ENCODE data around the gene AHSA1. TPM values are rescaled to one million over a fixed set of nuclear protein-coding genes. Genes with fewer than 3 reads are reported as not detected.

AHSA1 gene
- total RNA-seq, 2 donors from 2014 or later, result 77.7 to 128 TPM

DNA sequence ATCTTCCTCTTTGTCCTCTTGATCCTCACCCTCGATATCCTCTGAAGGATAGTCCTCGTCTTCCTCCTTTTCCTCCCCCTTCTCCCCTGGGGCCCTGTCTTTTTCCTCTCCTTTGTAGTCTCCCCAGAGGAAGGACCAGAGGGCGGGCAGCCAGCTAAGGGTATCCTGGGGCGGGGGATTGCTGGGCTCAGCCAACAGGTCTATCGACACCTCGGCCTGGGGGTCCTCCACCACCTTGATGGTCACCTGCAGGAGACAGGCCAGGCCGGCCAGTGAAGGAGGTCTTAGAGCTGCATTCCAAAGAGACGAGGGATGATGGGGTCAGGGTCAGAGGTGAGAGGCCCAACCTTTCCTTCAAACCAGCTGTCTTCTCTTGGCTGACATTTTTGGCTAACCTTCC, 24.5 kb downstream of the AHSA1 start:
- H3K9me3 ChIP-seq, result no peaks in the 10 kb centered on the region
- H3K36me3 ChIP-seq, result no peaks in the 10 kb centered on the region
- H3K4me1 ChIP-seq (ENCODE audit: control insufficient read depth in 1 of 2, low read depth in 2 of 2), result no peaks in the 10 kb centered on the region
- H3K27me3 ChIP-seq (replicated peaks; ENCODE audit: insufficient read depth), result no peaks in the 10 kb centered on the region
- ATAC-seq (ENCODE audit: insufficient number of reproducible peaks, low FRiP score, low read depth), result no peak
- DNase-seq (ENCODE audit: low spot score), result no peak
- TF ChIP-seq, protein P1, sequence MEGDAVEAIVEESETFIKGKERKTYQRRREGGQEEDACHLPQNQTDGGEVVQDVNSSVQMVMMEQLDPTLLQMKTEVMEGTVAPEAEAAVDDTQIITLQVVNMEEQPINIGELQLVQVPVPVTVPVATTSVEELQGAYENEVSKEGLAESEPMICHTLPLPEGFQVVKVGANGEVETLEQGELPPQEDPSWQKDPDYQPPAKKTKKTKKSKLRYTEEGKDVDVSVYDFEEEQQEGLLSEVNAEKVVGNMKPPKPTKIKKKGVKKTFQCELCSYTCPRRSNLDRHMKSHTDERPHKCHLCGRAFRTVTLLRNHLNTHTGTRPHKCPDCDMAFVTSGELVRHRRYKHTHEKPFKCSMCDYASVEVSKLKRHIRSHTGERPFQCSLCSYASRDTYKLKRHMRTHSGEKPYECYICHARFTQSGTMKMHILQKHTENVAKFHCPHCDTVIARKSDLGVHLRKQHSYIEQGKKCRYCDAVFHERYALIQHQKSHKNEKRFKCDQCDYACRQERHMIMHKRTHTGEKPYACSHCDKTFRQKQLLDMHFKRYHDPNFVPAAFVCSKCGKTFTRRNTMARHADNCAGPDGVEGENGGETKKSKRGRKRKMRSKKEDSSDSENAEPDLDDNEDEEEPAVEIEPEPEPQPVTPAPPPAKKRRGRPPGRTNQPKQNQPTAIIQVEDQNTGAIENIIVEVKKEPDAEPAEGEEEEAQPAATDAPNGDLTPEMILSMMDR (IDR thresholded peaks at IDR 0.05), result no peak
- no peak overlapping the region for H3K27ac ChIP-seq
- no peak overlapping the region for H3K4me3 ChIP-seq

DNA sequence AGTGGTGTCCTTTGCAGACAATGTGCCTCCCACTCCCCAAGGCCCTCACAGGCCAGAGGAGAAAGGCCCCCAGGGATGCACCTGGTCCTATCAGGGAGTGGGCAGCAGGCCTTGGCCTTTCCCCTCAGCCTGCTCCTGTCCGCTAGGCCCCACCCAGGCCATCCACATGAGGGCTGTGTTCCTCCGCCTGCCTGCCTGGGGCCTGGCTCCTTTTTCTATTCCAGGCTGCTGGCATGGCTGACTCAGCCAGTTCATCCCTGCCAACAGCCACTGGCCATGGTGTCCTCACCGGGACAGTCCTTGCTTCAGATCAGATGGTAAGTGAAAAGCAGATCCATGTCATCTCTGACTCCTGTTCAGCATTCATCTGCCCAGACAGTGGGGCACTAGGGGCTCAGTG, 27.4 kb downstream of the AHSA1 start:
- TF ChIP-seq, protein P1 (IDR thresholded peaks at IDR 0.05), result no peak
- no peaks in the 10 kb centered on the region for H3K9me3 ChIP-seq
- no peak overlapping the region for H3K27ac ChIP-seq
- no peaks in the 10 kb centered on the region for H3K27me3 ChIP-seq (replicated peaks; ENCODE audit: insufficient read depth)
- H3K4me1 ChIP-seq (ENCODE audit: control insufficient read depth in 1 of 2, low read depth in 2 of 2), result no peaks in the 10 kb centered on the region
- ATAC-seq (ENCODE audit: insufficient number of reproducible peaks, low FRiP score, low read depth), result no peak
- no peak for DNase-seq (ENCODE audit: low spot score)
- H3K36me3 ChIP-seq, result no peaks in the 10 kb centered on the region
- no peak overlapping the region for H3K4me3 ChIP-seq

DNA sequence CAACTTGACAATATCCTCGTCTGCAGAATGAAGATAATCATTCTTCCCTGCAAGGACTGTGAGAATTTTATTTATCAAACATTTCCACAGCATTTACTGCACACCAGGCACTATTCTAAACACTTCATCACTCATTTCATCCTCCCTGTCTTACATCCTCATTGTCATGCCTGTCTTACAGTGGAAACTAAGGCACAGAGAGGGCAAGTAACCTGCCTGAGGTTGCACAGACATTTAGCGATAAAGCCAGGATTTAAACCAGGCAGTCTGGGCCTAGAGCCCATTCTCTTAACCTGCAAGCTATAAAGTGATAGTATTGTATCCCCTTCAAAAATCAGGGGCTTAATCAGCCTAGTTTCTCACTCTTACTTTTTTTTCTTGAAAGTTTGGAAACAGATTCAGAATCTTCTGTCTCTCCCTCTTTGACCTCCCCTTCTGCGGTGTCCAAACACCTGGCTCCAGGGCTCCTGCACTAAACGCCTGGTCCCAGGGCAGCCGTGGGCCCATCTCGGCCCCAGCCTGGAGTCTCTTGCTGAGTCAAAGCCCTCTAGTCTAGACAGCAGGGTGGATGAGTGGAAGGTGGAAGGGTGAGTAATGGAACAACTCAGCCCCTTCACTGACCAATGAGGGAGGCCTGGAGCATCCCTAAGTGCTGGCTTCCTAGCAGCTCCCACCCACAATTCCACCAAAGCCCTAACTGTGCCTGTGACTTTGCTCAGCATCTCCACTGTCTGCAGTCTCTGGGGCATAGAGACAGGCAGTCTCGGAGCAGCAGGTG, 28.2 kb downstream of the AHSA1 start:
- DNase-seq (ENCODE audit: low spot score) (no peak), ATAC-seq (ENCODE audit: insufficient number of reproducible peaks, low FRiP score, low read depth) (no peak)
- no peaks in the 10 kb centered on the region for H3K4me1 ChIP-seq (ENCODE audit: control insufficient read depth in 1 of 2, low read depth in 2 of 2)
- no peak overlapping the region for H3K4me3 ChIP-seq
- no peaks in the 10 kb centered on the region for H3K36me3 ChIP-seq
- H3K27me3 ChIP-seq (replicated peaks; ENCODE audit: insufficient read depth), result no peaks in the 10 kb centered on the region
- H3K27ac ChIP-seq, result no peak overlapping the region
- TF ChIP-seq, protein P1 (IDR thresholded peaks at IDR 0.05), result no peak
- H3K9me3 ChIP-seq, result no peaks in the 10 kb centered on the region

DNA sequence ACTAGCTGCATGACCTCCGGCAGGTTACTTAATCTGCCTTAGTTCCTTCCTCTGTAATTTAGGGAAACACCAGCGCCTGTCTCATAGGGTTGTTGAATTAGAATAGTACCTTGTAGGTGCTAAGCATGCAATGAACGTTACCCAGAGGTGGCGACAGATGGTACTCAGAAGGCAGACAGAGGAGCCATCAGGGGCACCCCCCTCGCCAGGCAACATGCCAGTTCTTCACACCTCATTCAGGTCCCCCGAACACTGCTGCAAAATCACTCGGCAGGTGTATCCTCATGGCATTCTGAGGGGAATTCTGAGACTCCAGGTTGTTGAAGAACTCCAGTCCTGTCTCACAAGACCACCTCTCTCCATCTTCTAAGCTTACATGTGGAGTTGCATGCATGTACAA, 30.7 kb downstream of the AHSA1 start:
- Histone ChIP-seq H3K36me3 (no peaks in the 10 kb centered on the region), H3K27me3 (replicated peaks; ENCODE audit: insufficient read depth) (no peaks in the 10 kb centered on the region), H3K4me1 (ENCODE audit: control insufficient read depth in 1 of 2, low read depth in 2 of 2) (no peaks in the 10 kb centered on the region), H3K4me3 (no peak overlapping the region), H3K27ac (no peak overlapping the region), H3K9me3 (no peaks in the 10 kb centered on the region)
- ATAC-seq (ENCODE audit: insufficient number of reproducible peaks, low FRiP score, low read depth), result no peak
- no peak for DNase-seq (ENCODE audit: low spot score)
- TF ChIP-seq, protein P1 (IDR thresholded peaks at IDR 0.05), result no peak

DNA sequence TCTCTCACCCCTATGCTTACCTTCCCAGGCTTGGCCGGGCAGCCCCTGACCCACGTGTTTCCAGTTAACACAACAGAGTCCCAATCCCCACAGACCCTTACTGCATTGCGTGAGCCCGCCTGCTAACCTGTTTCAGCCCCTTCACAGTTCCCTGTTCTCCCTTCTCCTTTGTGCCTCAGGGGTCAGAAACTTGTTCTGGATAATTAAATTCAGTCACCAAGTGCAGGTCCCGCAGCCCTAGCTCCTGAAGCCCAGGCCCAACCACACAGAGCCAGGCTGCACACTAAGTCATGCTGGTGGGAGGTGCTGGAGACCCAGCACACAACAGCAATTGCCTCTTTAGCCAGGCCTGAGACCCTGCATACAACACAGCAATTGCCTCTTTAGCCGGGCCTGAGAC, 31.1 kb downstream of the AHSA1 start:
- no peak for DNase-seq (ENCODE audit: low spot score)
- no peak overlapping the region for H3K4me3 ChIP-seq
- ATAC-seq (ENCODE audit: insufficient number of reproducible peaks, low FRiP score, low read depth), result no peak
- TF ChIP-seq, protein P1 (IDR thresholded peaks at IDR 0.05), result no peak
- no peaks in the 10 kb centered on the region for H3K9me3 ChIP-seq
- H3K4me1 ChIP-seq (ENCODE audit: control insufficient read depth in 1 of 2, low read depth in 2 of 2), result no peaks in the 10 kb centered on the region
- H3K36me3 ChIP-seq, result no peaks in the 10 kb centered on the region
- H3K27ac ChIP-seq, result no peak overlapping the region
- H3K27me3 ChIP-seq (replicated peaks; ENCODE audit: insufficient read depth), result no peaks in the 10 kb centered on the region
